ENCODE results near the gene PIM1.
"Not testable (repeated sequence)": the region's sequence is repeated elsewhere in the genome, so short reads cannot be mapped to it uniquely, and the experiment has no call there.

DNA sequence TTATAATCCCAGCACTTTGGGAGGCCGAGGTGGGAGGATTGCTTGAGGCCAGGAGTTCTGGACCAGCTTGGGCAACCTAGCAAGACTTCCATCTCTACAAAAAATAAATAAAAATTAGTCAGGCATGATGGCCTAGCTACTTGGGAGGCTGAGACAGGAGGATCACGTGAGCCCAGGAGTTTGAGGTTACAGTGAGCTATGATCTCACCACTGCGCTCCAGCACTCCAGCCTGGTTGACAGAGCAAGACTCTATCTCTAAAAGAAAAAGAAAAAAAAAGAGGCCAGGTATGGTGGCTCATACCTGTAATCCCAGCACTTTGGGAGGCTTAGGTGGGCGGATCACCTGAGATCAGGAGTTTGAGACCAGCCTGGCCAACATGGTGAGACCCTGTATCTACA, 10.7 kb downstream of the PIM1 start:
- TF ChIP-seq, protein P1, sequence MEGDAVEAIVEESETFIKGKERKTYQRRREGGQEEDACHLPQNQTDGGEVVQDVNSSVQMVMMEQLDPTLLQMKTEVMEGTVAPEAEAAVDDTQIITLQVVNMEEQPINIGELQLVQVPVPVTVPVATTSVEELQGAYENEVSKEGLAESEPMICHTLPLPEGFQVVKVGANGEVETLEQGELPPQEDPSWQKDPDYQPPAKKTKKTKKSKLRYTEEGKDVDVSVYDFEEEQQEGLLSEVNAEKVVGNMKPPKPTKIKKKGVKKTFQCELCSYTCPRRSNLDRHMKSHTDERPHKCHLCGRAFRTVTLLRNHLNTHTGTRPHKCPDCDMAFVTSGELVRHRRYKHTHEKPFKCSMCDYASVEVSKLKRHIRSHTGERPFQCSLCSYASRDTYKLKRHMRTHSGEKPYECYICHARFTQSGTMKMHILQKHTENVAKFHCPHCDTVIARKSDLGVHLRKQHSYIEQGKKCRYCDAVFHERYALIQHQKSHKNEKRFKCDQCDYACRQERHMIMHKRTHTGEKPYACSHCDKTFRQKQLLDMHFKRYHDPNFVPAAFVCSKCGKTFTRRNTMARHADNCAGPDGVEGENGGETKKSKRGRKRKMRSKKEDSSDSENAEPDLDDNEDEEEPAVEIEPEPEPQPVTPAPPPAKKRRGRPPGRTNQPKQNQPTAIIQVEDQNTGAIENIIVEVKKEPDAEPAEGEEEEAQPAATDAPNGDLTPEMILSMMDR (conservative IDR thresholded peaks at IDR 0.05 in 1 of 2, IDR thresholded peaks at IDR 0.05 in 1 of 2; ENCODE audit: extremely low read depth in 1 of 2, insufficient read depth in 1 of 2, low read depth in 1 of 2, low read length in 2 of 2), result not testable (repeated sequence)
- not testable (repeated sequence) for TF ChIP-seq EZH2 (IDR thresholded peaks at IDR 0.05; ENCODE audit: borderline replicate concordance, low read length)

All from mammary epithelial cell (primary cell).